Measurements from ENCODE around the gene SH3RF2.

Gene SH3RF2

DNA sequence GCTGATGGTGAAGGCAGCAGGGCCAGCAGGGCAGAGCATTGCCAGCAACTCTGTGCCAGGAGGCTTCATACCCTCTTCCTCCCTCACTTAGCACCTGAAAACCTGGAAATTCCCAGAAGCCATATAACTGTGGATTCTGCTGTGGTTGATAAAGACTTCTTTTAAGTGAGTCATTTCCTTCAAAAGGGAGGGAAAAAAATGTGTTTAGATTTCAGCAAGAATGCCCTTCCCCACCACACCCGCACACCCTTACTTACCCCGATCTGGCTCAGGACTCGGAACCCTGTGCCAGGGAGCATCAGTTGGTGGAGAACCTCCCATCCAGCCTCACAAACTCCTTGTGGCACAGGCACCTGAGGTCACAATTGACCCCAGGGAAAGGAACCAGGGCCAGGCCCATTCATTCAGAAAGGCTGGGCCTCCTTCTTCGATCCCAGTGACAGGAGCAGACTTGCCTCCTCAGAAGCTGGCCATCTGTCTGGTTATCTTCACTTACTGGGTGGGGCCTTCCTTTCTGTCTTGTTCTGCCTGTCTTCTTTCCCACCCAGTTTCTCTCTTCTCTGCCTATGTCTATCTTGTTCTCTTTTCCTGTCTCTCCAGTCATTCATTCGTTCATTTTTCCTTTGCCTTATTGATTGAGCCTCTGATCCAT, 106.4 kb downstream of the SH3RF2 start:
- DNase-seq (ENCODE audit: low read depth): no peak

DNA sequence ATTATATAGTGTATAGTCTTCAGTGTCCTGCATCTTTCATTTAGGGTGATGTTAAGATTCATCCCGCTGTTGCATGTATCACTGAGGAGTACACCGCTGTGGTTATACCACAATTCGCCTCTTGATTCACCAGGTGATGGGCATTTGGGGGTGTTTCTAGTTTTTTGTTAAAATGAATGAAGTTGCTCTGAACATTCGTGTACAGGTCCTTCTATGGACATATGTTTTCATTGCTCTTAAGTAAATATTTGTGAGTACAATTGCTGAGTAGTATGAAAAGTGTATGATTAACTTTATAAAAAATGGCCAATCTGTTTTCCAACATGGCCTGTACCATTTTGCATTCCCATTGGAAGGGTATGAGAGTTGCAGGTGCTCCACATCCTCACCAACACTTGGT, 107.3 kb downstream of the SH3RF2 start:
- DNase-seq (ENCODE audit: low read depth): no peak

DNA sequence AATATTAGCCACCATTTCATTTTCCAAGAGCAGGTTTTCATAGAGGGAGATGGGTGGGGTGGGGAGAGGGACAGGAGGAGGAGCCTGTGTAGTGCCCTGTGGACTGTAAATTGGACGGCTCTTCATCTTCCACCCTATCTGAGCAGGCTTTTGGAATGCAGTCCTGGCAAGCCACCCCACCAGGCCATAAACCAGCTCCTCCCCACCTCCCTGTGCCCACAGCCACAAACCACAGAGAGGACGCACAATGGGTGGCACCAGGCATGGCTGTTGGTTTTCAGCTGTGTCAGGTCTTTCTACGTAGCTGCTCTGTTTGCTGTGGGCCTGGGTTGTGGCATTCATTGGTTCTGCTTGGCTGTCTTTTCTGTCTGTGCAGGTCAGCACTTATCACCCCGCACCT, 111.0 kb downstream of the SH3RF2 start:
- DNase-seq (ENCODE audit: low read depth): no peak

DNA sequence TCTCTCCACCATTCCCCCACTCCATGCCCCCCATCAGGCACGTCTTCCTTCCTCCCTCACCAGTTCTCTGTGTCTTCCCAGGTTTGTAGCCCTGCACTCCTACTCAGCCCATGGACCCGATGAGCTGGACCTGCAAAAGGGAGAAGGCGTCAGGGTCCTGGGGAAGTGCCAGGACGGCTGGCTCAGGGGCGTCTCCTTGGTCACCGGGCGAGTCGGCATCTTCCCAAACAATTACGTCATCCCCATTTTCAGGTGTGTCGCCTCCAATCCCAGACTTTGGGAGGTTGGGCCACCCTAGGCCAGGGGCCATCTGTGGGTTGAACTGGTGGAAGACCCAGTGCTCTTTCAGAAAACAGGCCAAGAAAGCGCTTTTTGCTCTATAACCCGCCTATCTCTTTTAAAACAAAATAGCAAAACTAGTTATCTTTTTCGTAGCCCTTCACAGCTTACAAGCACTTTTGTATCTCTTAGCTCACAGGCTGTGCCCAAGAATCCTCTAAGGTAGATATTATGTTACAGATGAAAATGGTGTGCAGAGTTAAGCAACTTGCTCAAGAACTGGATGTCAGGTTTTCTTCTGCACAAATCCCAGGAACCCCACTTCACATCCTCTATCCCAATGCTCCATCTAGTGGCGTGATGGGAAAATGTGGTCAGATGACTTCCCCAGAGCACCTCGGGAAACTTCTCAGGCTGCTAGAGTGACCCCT, 112.8 kb downstream of the SH3RF2 start:
- DNase-seq (ENCODE audit: low read depth): peak; percentile 72

DNA sequence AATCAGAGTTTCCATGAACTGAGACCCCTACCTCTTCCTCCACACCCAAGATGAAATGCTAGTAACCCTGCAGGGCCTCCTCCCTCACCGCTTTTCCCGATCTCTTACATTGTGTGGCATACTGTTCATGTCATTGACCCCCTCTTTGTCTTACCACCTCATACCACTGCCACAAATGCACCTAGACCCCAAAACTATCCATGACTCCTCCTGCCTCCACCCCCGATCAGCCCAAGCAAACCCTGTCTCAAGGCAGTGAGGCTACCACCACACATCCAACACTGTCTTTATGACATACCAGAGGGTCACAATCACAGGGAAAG, 113.3 kb downstream of the SH3RF2 start:
- no peak for DNase-seq (ENCODE audit: low read depth)

DNA sequence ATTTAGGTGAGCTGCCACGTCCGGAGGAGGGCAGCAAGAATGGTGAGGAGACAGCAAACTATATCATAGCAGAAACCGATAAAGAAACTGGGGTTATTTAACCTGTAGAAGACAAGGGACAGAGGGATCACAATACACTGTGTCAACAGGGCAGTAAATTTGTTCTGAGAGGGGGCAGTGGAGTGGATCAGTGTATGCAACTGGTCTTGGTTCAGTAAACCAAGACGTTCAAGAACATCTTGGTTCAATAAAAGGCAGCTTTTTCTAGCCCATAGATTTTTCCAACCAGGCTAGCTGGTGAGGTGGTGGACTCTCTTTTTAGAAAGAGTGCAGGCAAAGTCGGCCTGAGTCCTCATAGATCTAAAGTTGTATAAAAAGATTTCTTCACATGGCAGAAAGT, 113.7 kb downstream of the SH3RF2 start:
- no peak for DNase-seq (ENCODE audit: low read depth)

DNA sequence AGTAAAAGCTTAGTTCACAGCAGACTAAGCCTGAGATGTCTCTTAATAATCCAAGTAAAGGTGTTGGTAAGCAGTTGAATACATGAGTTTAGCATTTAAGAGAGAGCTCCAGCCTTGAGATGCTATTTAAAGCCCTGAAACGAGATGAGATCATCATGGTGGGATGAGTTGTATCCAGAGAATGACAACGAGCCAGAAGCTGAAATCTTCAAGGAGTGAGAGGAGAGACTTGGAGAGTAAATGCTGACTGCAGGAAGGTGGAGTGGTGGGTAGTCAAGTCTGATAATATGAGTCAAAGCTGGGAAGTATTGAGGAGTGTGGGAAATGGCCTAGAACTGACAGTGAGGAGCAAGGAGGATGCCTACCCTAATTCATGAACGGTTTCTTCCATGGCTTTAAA, 115.3 kb downstream of the SH3RF2 start:
- DNase-seq (ENCODE audit: low read depth): no peak

DNA sequence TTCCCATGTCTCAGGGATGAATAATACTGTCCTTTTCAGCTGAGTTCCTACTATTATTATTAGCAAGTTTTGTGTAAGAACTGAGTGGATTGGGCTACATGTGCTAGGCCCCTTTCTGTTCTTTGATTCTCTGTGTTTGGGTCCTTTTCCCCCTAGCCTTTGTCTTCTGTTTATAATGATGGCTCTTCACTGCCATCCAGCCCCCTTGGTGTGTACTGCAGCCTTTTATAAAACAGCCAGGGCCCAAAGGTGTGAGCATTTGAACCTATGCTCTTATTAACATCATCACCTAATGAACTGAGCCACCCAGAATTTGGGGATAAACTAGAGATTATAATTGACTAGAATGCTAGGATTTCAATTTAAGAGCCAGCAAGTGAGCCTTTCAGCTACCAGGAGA, 116.4 kb downstream of the SH3RF2 start:
- DNase-seq (ENCODE audit: low read depth): no peak

DNA sequence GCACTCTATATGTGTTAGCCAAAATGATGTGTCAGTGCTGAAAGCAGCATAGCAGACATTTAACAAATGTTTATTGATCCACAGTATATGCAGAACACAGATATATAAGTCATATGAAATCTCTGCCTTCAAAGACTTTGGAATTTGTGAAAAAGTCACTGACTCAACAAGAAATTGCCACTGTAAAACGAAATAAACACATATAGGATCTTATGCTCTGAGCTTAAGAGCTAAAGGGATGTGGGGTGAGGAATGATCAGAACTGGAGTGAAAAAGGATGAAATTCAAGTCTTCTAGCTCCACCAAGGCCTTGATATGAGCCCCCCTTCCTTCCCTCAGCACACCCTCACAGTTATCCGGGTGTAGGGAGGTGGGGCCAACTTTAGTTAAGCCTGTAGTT, 119.1 kb downstream of the SH3RF2 start:
- DNase-seq (ENCODE audit: low read depth): no peak

DNA sequence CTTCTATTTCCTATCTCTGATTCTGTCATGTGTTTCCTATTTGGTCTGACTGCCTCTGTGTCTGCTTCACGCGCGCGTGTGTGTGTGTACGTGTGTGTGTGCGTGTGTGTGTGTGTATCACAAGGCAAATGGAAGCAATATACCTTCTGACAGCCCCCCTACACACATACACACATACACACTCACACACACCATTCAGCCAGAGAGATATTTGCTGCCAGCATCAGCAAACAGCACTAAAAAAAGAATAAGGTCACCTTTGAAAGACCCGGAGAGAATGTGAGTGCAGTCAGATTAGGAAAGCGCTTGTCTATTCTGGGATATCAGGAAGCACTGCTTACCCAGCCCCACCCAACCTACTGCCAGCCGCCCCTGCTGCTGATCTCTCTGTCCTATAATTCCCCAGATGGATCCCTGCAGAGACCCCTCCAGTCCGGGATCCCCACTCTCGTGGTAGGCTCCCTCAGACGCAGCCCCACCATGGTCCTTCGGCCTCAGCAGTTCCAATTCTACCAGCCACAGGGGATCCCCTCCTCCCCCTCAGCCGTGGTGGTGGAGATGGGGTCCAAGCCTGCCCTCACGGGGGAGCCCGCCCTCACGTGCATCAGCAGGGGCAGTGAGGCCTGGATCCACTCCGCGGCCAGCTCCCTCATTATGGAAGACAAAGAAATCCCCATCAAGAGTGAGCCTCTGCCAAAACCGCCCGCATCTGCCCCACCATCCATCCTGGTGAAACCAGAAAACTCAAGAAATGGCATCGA, 123.3 kb downstream of the SH3RF2 start:
- no peak for DNase-seq (ENCODE audit: low read depth)

DNA sequence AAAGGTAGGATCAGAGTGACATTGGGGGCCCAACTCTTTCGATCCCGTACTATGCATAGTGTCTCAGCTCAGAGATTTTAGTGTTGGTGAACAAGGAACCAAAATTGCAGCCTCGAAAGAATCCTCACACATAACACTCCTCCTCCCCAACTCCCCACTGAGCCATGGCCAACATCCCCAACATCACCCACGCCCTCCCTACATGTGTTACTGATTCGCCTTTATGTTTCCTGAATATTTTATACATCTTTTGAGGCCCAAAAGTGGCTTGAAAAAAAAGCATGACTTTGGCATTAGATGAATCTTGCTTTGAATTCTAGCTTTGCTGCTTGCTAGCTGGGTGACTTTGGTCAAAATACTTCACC, 123.8 kb downstream of the SH3RF2 start:
- DNase-seq (ENCODE audit: low read depth): no peak

DNA sequence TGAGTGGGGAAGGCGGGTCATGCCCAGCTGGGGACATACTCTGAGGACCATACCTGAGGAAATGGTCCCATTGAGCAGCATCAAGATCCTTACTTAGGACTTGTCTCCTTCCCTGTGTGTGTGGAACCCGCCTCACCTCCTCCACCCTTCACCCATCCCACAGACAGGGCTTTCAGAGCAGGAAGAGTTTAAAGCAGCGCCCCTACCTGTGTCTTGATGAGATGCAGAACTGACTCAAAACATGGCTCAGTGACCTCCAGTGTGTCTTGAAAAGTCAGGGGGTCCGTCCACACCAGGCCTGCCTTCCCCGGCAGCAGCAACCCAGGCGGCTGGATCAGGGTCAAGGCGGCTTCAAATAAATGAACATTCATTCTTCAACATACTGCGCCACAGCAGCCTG, 130.6 kb downstream of the SH3RF2 start:
- DNase-seq (ENCODE audit: low read depth): no peak

DNA sequence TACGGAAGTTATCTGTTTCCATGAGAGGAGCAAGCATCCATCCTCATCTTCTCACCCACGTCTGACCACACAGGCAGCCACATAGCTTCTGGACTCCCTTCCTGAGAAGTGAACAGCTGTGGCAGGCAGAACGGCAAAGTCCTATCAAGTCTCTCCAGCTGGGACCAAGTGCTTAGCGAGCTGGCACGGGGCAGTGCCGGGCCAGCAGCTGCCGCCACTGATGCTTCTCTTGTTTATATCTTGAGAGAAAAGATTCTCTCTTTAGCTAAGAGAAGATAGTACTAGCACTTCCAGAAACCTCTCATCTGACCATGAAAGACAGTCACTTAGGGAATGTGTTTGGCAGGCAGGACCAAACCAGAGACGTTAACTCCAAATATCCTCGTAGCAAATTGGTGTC, 131.8 kb downstream of the SH3RF2 start:
- no peak for DNase-seq (ENCODE audit: low read depth)

DNA sequence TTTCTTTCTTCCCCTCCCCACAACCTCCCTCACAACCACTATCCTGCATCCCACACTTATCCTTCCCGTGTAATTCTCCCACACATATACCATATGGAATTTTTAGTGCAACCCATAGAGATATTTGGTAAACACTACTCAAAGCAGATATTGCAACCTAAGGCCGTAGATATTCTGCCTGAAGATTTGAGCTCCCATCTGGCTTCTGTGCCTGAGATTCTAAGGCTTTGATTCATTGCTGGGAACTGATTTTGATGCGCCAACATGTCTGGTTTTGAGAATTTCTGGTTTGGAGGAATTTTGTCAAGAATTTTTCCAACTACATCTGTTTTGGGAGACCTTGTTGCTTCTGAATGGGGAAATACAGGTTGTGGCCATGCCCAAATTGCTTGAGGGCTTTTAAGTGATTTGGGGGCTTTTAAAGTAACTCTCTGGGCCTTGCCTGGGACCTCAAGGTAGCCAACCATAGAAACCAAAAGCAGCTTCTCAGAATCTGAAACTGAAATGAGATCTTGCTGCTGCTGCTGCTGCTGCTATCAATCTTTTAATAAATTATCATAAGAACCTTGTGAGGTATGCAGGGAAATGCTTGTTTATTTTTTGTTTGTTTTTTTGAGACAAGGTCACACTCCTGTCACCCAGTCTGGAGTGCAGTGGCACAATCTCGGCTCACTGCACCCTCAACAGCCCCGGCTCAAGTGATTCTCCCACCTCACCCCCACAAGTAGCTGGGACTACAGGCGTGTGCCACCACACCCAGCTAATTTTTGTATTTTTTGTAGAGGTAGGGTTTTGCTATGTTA, 132.8 kb downstream of the SH3RF2 start:
- DNase-seq (ENCODE audit: low read depth): no peak

DNA sequence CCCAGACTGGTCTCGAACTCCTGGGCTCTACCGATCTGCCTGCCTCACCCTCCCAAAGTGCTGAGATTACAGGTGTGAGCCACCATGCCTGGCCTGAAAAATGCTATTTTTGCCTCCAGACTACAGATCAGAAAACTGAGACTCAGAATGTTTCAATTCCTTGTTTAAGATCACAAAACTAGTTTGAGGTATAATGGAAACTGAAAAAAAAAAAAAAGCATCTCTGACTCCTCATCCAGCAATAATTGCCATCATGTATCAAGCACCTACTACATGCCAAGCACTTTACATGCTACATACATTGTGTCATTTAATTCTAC, 133.4 kb downstream of the SH3RF2 start:
- no peak for DNase-seq (ENCODE audit: low read depth)

DNA sequence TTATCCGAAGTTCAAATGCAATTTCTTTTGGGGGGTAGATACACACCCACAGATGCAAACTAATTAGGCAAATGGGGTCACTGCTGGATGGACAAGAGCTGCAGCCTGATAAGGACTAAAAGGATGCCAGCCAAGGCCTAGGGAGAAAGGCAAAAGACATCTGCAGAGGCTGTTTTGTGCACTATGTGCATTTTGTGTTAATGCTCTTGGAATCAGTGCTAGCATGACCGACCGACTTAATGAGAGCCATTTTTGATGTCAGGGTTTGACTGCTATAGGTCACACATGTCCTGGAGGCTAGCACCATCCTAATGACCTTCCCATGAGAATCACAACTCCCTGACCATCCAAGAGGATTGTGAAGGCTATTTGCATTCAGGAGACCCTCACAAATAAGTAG, 134.4 kb downstream of the SH3RF2 start:
- no peak for DNase-seq (ENCODE audit: low read depth)

DNA sequence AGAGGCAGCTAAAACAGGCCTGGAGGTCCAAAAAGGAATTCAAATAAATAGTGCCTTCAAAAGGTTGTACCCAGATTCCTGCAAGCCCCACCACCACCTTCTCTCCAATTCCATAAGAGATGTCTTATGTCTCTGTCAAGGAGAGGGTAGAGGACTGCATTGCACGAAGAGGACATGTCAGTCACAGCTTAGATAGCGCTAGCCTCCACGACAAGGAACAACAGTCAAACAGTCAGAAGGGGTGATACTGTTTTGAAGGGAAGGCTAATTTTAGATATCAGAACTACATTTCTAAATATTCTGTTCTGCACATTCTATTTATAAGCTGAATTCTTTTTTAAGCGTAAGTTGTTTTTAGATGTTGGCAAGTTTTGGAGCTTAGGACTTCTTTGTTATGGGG, 134.8 kb downstream of the SH3RF2 start:
- DNase-seq (ENCODE audit: low read depth): no peak

DNA sequence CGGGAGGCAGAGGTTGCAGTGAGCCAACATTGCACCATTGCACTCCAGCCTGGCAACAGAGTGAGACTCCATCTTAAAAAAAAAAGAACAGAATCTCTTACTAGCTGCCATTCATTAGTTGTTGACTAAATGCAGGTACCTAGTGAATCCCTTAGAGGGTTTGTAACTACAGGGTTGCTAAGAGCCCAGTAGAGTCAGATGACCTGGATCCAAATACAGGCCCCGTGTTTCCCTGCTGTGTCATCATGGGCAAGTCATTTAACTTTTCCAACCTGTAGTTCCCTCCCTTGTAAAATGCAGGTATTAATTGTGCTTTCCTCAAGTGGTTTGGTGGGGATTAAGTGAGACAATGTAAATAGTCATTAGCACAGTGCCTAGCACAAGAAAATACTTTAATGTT, 136.2 kb downstream of the SH3RF2 start:
- no peak for DNase-seq (ENCODE audit: low read depth)

DNA sequence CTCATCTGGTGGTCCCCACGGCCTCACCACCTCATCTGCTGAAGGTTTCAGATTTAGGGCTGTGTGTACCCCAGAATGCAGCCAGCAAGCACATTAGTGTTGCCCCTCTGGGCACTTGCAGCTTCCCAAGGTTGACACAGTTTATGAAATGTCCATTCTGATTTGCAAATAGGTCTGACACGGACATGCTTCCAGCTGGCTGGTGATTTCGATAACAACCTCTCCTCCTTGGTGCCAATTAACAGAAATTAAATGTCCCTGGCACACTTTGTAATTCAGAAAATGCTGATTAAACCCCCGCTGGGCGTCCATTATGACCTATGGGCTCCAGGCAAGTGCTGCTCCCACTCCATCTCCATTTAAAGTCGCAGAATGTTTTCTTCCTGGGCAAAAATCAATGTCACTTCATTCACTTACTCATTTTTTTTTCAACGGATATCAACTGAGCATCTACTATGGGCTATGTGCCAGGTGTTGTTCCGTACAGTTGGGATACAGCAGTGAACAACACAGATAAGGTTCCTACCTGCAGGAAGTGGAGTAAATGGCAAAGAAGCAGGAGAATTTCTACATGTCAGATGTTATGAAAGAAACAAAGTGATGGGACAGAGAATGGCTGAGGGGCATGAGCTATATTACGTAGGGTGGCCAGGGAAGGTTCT, 137.0 kb downstream of the SH3RF2 start:
- DNase-seq (ENCODE audit: low read depth): no peak

DNA sequence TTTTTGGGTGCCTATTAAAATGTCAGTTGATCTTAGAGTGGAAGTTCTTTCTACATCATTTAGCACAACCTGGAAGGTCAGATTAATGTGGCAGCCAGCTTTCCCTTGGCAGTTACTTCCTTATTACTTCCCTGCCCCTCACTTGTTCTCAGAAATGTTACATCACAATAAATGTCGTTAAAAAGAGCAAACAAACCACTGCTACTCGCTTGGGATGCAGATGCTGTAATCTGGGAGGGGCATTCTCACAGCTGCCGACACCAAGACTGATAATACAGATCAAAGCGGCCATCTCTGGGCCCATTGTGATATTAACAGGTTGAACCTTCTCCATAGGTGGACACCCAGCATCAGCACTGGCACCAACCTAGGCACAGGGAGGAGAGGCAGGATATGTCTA, 139.7 kb downstream of the SH3RF2 start:
- DNase-seq (ENCODE audit: low read depth): no peak

DNA sequence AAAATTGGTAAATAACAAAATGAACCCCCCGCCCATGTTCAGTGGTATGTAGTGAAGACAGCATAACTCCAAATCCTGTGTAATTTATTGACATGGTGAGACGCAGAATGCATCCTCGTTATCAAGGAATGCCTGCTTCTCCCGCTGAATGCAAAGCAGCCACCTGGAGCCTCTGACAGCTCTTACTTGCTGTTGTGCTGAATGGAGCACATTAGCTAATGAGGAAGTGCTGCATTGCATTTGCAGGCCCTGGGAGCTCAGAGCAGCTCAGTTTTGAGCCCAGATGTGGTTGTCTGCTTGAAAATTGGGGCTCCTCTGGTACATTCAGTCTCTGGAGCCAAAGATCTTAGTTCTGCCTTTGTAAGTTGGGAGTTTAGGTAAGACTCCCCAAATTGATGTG, 140.1 kb downstream of the SH3RF2 start:
- DNase-seq (ENCODE audit: low read depth): no peak

DNA sequence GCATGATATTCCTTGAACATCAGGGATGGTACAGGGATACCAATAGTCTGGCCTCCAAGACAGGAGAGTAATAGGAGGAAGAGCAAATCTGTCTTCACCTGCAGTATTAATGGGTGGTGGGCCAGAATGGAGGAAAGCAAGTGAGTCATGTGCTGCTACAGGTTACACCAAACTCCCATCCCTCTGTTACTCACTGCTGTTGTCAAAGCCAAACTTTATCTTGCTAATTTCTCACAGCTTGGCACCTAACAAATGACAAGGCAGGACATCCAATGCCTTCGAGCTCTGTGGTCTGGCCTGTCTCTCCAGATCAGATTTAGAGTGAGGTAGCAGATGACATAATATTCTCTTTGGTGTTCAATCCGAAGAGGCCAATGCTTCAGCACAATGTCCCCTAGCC, 142.2 kb downstream of the SH3RF2 start:
- DNase-seq (ENCODE audit: low read depth): no peak

Data from fibroblast of the conjunctiva (primary cell).